ENCODE measurements around the gene PERCC1.
"Not testable (repeated sequence)": the region's sequence is repeated elsewhere in the genome, so short reads cannot be mapped to it uniquely, and the experiment has no call there.

The PERCC1 gene

DNA sequence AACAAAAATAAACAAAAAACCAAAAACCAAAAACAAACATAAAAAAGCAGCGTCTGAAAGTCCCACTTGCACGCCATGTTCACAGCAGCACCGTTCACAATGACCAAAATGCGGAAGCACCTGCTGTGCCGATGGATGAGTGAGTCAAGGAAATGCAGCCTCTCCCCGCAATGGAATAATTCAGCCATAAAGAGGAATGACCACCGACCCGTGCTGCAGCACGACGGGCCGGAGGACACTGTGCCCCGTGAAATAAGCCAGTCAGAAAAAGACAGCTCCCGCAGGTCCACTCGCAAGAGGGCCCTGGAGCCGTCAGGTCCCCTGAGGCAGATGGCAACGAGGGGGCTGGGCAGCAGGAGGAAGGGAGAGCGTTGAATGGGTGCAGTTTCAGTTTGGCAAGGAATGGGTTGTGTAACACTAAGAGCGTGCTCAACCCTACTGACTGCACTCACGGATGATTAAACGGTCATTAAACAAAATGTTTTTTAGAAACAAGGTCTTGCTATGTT lies 38.9 kb downstream of the PERCC1 start:
- no peak for DNase-seq (ENCODE audit: low spot score)

DNA sequence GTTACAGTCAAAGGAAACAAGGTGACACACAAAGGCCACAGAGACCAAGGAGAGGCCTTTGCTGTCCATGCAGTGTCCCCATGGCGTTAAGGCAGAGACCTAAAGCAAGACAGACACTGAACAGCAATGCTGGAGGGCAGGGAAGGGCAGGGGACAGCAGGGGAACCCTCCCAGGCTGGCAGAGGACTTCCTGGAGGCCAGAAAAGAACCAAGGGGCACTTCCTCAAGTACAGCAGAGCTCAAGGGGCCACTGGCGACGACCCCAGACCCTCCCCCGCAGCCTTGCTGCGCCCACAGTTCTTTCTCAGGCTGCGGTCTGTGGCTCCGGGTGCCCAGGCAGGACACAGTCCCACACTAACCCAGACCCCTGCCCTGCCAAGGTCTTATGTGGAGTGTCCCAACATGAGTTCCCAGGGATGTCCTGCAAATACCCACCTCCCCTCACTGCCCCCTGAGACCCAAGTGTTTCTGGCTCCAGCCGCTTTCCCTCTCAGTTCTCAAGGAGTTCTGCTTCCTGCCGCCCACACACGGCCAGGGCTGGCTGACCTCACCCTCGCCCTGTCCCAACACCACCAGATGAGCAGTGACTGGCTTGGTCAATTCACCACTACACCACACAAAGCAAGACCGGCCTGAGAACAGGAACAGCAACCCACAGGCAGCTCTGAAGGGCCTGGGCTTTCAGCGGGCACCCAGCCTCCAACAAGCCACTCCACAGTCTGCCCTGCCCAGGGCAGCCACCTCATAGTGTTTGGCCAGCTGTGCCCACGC lies 39.8 kb downstream of the PERCC1 start:
- no peak for DNase-seq (ENCODE audit: low spot score)

DNA sequence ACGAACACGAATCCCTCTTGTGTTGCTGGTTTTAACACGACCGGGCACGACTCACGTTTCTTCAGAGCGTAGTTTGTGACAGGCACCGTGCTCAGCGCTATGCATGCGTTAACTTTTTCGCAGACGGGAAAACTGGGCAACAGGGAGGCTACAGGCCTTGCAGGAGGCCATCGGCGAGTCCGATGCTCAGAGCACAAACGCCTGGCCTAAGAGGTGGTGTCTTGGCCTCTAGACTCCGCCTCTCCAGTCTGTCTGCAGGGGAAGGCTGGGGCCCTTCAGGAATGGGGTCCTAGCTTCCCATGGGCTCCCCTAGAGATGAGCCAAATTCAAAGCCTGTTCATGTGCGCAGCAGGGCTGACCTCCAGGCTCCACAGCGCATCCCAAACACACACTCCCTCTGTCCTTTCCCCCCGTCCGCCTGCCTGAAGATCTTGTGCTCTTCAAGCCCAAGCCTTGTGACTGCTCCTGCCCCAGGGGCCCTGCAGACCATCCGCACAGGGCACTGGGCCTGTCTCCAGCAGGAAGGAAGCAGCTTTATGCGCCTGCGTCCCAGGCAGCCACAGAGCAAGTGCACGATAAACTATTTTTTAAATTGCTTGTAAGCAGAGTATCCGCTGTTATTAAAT lies 40.8 kb downstream of the PERCC1 start:
- no peak for DNase-seq (ENCODE audit: low spot score)

DNA sequence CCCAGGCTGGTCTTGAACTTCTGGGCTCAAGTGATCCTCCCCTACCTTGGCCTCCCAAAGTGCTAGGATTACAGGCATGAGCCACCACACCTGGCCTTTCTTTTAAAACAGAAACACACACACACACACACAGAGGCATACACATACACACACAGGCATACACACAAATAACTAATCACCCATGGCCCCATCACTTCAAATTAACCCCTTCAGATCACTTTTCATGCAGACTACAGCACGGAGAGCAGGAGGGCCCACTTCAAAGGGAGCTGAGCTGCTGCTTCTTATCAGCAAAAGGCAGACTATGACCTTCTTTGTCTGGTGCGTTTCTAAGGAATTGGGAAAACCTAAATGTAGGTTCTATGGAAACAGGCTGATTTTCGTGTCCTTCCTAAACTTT lies 42.1 kb downstream of the PERCC1 start:
- no peak for DNase-seq (ENCODE audit: low spot score)

DNA sequence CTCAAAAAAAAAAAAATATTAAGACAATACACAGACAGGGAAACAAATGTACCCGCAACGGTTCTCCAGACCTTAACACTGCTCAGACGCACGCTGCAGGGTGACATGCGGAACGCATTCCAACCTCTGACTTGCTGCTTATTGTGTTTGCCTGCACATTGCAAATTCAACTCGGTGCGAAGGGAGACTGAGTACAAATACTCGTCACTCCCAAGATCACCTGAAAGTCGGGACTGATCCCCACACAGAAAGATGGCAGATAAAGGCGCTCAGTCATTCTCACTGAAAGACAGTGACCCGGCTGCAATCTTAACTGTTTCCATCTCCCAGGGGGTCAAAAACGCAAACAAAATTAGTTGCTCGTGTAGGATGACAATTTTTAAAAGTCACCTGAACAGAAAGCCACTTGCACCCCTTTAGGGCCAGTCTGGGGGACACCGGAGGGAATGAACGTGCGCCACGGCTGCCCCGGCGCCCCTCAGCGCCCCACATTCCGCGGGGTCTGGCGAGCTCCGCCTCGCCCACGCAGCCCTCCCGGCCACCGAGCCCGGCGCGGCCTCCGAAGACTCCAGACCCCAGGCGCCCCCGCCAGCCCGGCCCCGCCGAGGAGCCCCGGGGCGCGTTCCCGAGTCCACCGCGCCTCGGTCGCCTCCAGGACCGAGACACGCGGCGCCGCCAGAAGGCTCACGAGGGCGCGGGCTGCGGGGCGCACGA lies 43.4 kb downstream of the PERCC1 start:
- DNase-seq (ENCODE audit: low spot score), result no peak

DNA sequence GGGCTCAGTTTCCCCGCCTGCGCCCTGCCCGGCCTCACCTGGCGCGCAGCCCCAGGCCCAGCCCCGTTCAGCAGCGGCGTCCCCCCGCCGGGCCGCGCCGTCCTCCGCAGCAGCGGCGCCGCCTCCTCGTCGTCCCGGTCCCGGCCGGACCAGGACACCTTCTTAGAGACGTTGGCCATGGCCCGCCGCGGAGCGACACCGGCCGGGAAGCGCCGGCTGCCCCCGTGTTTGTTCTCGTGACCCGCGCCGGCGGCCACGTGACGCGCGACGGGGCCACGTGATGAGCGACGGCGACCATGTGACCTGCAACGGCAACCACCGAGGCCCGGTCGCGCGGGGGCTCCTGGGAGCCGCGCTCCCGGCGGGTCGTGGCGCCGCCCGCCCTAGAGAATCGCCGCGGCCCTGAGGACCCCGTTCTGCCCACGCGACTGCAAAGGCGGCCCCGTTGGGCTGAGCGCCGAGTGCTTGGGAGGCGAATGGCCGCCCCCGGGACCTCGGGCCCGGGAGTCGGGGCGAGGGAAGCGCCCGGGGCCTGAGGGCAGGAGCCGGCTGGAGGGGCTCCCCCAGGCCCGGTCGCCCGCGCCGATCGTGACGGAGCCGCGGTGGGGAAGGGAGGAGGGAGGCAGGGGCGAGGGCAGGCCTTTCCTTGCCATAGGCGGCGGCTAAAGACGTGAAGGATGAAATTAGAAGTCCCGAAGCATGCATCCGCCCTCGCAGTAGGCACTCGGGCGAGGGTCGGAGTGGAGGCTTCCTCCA lies 44.1 kb downstream of the PERCC1 start, which contains the start of gene CLCN7:
TSS of gene CLCN7 (minus strand) at position 233 of the 756 bp plus-strand sequence. CDS start at position 179, 54 bp downstream.
- DNase-seq (ENCODE audit: low spot score), result peak; percentile 94

DNA sequence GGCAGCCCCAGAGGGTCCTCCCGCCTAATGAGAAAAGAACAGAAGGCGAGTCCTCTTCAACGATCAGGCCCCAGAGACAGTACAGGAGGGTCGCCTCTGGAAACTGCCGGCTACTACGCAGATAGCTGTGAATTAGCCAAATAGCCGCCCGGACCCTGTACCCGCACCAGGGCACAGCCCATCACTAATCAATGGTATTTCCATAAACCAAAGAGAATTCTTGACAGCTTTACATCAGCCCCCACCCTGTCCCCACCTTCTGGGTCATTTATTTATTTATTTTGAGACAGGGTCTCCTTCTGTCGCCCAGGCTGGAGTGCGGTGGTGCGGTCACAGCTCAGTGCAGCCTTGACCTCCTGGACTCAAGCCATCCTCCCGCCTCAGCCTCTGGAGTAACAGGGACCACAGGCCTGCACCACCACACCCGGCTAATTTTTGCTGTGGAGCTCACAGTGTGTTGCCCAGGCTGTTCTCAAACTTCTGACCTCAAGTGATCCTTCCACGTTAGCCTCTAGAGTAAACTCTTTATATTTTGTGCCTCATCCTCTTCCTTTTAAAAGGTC lies 44.8 kb downstream of the PERCC1 start:
- no peak for DNase-seq (ENCODE audit: low spot score)

DNA sequence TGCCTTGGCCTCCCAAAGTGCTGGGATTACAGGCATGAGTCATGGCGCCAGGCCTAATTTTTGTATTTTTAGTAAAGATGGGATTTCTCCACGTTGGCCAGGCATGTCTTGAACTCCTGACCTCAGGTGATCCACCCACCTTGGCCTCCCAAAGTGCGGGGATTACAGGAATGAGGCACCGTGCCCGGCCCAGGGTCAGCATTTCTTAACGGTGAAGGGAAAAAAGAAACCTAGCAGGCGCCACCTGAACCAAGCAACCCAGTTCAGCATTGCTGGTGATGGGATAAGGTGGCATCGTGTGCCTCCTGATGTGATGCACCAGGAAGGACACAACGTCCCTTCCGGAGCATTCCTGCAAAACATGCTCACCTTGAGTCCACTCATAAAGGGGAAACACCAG lies 46.2 kb downstream of the PERCC1 start:
- no peak for DNase-seq (ENCODE audit: low spot score)

DNA sequence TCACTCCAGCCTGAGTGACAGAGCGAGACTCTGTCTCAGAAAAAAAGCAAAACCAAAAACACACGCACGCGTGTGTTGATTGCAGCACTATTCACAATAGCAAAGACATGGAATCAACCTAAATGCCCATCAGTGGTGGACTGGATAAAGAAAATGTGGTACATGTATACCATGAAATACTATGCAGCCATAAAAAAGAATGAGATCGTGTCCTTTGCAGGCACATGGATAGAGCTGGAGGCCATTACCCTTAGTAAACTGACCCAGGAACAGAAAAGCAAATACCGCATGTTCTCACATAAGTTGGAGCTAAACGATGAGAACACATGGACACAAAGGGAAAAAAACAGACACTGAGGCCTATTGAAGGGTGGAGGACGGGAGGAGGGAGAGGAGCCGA lies 48.1 kb downstream of the PERCC1 start:
- not testable (repeated sequence) for DNase-seq (ENCODE audit: low spot score)

DNA sequence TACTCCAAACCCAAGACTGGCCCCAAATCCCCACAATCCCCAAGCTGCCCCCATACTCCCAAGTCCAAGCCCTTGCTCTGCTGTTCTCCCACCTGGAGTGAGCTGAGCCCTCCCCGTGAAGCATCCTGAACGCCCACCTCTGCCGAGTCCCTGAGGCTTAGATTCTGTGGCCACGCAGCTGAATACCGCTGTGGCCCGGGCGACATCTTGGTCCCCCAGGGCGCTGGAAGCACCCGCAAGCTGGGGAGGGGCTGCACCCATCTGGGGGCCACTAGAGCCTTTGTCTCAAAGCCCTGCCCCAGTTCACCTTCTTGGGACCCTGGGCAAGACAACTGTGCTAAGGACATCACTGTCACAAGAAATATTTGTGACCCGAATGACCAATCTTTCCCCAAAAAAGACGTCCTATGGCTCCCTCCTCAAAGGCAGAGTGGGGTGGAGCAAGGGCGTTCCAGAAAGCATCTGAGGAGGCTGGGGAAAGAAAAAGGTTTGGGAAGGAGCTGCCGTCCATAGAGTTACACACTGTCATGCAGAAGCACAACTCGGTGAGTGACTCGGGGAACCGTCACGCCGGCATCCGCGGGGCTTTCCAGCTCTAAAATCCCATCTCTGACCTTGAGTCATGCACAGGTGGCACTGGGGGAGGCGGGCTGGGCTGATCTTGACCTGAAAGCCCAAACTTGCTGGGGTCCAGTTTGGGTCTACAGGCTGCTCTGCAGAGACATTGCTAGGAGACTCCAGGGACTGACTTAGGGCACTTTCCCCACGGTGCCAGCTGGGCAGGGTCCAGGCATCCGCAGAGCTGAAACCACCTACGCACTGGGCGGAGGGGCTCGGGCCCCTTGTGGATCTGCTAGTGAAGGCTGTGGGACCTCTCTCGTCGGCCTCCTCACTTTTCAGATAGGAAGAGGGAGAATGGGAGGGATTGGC lies 51.3 kb downstream of the PERCC1 start:
- DNase-seq (ENCODE audit: low spot score), result no peak

All from ecto neural progenitor cell (in vitro differentiated cells).